OCI-LY1 (cell line): Measurements from ENCODE around the gene KRT78.

ENCODE experiments used
- H2AFZ ChIP-seq: fragments of 200-600 bp; sonication (generic), shearing (Covaris generic); 2 replicates; pipeline ENCODE4 v1.6.0; 2014; ENCODE audit warnings: antibody characterized with exemption, mild to moderate bottlenecking, low read length
- H3F3A ChIP-seq: fragments of 200-600 bp; sonication (generic), shearing (Covaris generic); 2 replicates; pipeline ENCODE4 v1.6.0; 2014; ENCODE audit warnings: mild to moderate bottlenecking, antibody characterized with exemption, low read length, moderate library complexity; ENCODE audit not compliant: insufficient read depth
- H3K27ac ChIP-seq: fragments of 200-600 bp; sonication (generic); 2 replicates; pipeline ENCODE4 v1.5.1; 2014; ENCODE audit warnings: low read length, mixed run types, mild to moderate bottlenecking, low read depth; ENCODE audit not compliant: poor library complexity, severe bottlenecking
- H3K27me3 ChIP-seq: fragments of 200-600 bp; sonication (generic); 2 replicates; pipeline ENCODE4 v1.6.0; 2014; ENCODE audit warnings: antibody characterized with exemption, mild to moderate bottlenecking, low read length, moderate library complexity; ENCODE audit not compliant: insufficient read depth
- H3K36me3 ChIP-seq: fragments of 200-600 bp; sonication (generic); 2 replicates; pipeline ENCODE4 v1.6.1; 2014; ENCODE audit warnings: mild to moderate bottlenecking, antibody characterized with exemption, low read length, moderate library complexity, mixed read lengths; ENCODE audit not compliant: insufficient read depth
- H3K4me1 ChIP-seq: fragments of 200-600 bp; sonication (generic); 2 replicates; pipeline ENCODE4 v1.5.1; 2014; ENCODE audit warnings: mild to moderate bottlenecking, low read length, moderate library complexity; ENCODE audit not compliant: insufficient read depth, severe bottlenecking
- H3K4me2 ChIP-seq: fragments of 200-600 bp; sonication (generic), shearing (Covaris generic); 2 replicates; pipeline ENCODE4 v1.6.1; 2014; ENCODE audit warnings: low read length
- H3K4me3 ChIP-seq: fragments of 200-600 bp; sonication (generic); 2 replicates; pipeline ENCODE4 v1.5.1; 2014; ENCODE audit warnings: low read length, low read depth, mild to moderate bottlenecking, mixed read lengths; ENCODE audit not compliant: poor library complexity, severe bottlenecking
- H3K79me2 ChIP-seq: fragments of 200-600 bp; shearing (Covaris generic); 2 replicates; pipeline ENCODE4 v1.6.1; 2016; ENCODE audit warnings: mixed run types, low read length, mixed read lengths; ENCODE audit not compliant: insufficient read depth
- H3K9ac ChIP-seq: fragments of 200-600 bp; sonication (generic), shearing (Covaris generic); 2 replicates; pipeline ENCODE4 v1.6.1; 2014; ENCODE audit warnings: mild to moderate bottlenecking, low read length, mixed read lengths
- H3K9me2 ChIP-seq: fragments of 200-600 bp; sonication (generic), shearing (Covaris generic); 2 replicates; pipeline ENCODE4 v1.6.1; 2014; ENCODE audit warnings: low read depth, mild to moderate bottlenecking, low read length, mixed read lengths
- H3K9me3 ChIP-seq: fragments of 200-600 bp; shearing (Covaris generic); 2 replicates; pipeline ENCODE4 v1.6.1; 2014; ENCODE audit warnings: low read length, mixed read lengths
- H4K20me1 ChIP-seq: fragments of 200-600 bp; sonication (generic), shearing (Covaris generic); 2 replicates; pipeline ENCODE4 v1.6.0; 2016; ENCODE audit warnings: mild to moderate bottlenecking, low read length; ENCODE audit not compliant: insufficient read depth
- CTCF ChIP-seq: fragments of 200-600 bp; sonication (generic), shearing (Covaris generic); IDR thresholded peaks from 2 replicates; pipeline ENCODE4 v1.5.1; 2017; ENCODE audit warnings: mild to moderate bottlenecking, antibody characterized with exemption, low read length, moderate library complexity, mixed read lengths
- EZH2 ChIP-seq: fragments of 200-600 bp; sonication (generic), shearing (Covaris generic); IDR thresholded peaks from 2 replicates; pipeline ENCODE4 v1.8.0; 2017; ENCODE audit warnings: borderline replicate concordance, mixed run types, mild to moderate bottlenecking, antibody characterized with exemption, low read length, moderate library complexity, mixed read lengths

Gene KRT78

GRCh38 chr12:52831251-52831650 is 17.5 kb downstream of the KRT78 start:
- no peak overlapping the region for H3K4me3 ChIP-seq
- H3K9ac ChIP-seq: no peak overlapping the region
- H3K4me1 ChIP-seq: no peaks in the 10 kb centered on the region
- H2AFZ ChIP-seq: no peak overlapping the region
- H3K9me2 ChIP-seq: no peaks in the 10 kb centered on the region
- no peaks in the 10 kb centered on the region for H3K36me3 ChIP-seq
- no peak overlapping the region for H3K27ac ChIP-seq
- H3K9me3 ChIP-seq: no peaks in the 10 kb centered on the region
- peaks cover 9% of the 10 kb centered on the region; the same call in 1 of the 2 replicates for H3K27me3 ChIP-seq
- no peaks in the 10 kb centered on the region for H4K20me1 ChIP-seq
- H3K4me2 ChIP-seq: no peak overlapping the region
- H3F3A ChIP-seq: no peaks in the 10 kb centered on the region
- TF ChIP-seq CTCF (no peak), EZH2 (no peak)
- H3K79me2 ChIP-seq: no peaks in the 10 kb centered on the region

GRCh38 chr12:52829986-52830770 is 18.6 kb downstream of the KRT78 start:
- H2AFZ ChIP-seq: no peak overlapping the region
- H3K27me3 ChIP-seq: peaks cover 4% of the 10 kb centered on the region; the same call in 1 of the 2 replicates

GRCh38 chr12:52828591-52829021 is 20.2 kb downstream of the KRT78 start:
- Histone ChIP-seq H3K79me2 (no peaks in the 10 kb centered on the region), H3K4me1 (no peaks in the 10 kb centered on the region), H2AFZ (no peak overlapping the region), H3K4me3 (no peak overlapping the region), H3K9me3 (no peaks in the 10 kb centered on the region), H4K20me1 (no peaks in the 10 kb centered on the region), H3K27me3 (0 out of 2 replicates have a peak, but pooled peaks cover 4% of the 10 kb centered on the region), H3K36me3 (no peaks in the 10 kb centered on the region), H3K9me2 (no peaks in the 10 kb centered on the region), H3K4me2 (no peak overlapping the region), H3K27ac (no peak overlapping the region), H3F3A (no peaks in the 10 kb centered on the region), H3K9ac (no peak overlapping the region)
- no peak for TF ChIP-seq EZH2
- no peak for TF ChIP-seq CTCF

More at GRCh38 chr12:52829986-52830770, 18.6 kb downstream of the KRT78 start:
- TF ChIP-seq EZH2: no peak
- TF ChIP-seq CTCF: no peak
- Histone ChIP-seq H3K4me3 (no peak overlapping the region), H4K20me1 (no peaks in the 10 kb centered on the region), H3K9me3 (no peaks in the 10 kb centered on the region), H3K27ac (no peak overlapping the region), H3K9me2 (no peaks in the 10 kb centered on the region), H3F3A (no peaks in the 10 kb centered on the region), H3K9ac (no peak overlapping the region), H3K4me2 (no peak overlapping the region), H3K79me2 (no peaks in the 10 kb centered on the region), H3K36me3 (no peaks in the 10 kb centered on the region), H3K4me1 (no peaks in the 10 kb centered on the region)
